Measurements from ENCODE around the gene NKD1. TPM values are rescaled to one million over a fixed set of nuclear protein-coding genes. Genes with fewer than 3 reads are reported as not detected.
"Not testable (repeated sequence)": the region's sequence is repeated elsewhere in the genome, so short reads cannot be mapped to it uniquely, and the experiment has no call there.

The NKD1 gene
- polyA plus RNA-seq, 1 experiment: not detected

DNA sequence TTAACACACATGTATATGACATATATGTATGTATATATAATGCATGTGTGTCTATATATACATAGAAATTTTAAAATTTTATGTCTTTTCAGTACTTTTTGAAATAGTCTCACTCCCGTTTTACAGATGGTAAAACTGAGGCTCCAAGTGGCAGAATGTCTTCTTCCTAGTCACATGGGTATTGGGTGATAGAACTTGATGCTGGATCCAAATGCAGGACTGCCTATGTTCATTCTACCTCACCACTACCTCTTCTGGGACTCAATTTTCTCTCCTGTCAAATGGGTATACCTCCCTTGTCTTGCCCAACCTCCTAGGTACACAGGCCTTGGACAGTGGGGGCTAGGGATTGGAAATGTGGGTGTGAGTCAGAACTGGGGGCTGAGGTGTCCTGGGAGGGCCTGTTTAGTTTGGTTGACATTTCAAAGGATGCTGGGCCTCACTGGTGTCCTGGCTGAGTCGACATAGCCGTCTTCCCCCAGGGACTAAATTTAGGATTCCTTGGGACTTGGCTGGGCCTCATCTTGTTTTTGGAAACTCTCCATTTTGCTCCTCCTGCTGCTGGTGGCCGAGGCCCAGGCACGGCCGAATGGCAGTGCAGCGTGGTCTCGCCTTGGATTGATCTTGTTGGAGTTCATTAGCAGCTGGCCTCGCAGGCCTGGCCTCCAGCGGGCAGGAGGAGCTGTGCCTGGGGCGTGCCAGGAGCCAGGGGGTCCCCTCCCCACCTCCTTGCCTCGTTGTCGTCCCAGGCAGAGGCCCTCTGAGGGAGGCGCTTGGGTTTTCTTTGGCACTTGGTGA is 25.9 kb downstream of the NKD1 start:
- no peak overlapping the region for H3K4me3 ChIP-seq (ENCODE audit: low read depth, low read length)
- H3K9me3 ChIP-seq (ENCODE audit: control insufficient read depth, insufficient read depth, low read length): no peaks in the 10 kb centered on the region
- H3K27me3 ChIP-seq (ENCODE audit: control insufficient read depth, insufficient read depth, low read length): no peaks in the 10 kb centered on the region
- DNase-seq (ENCODE audit: low read depth, low spot score): no peak
- CTCF ChIA-PET: no interaction called here
- TF ChIP-seq, protein P1, sequence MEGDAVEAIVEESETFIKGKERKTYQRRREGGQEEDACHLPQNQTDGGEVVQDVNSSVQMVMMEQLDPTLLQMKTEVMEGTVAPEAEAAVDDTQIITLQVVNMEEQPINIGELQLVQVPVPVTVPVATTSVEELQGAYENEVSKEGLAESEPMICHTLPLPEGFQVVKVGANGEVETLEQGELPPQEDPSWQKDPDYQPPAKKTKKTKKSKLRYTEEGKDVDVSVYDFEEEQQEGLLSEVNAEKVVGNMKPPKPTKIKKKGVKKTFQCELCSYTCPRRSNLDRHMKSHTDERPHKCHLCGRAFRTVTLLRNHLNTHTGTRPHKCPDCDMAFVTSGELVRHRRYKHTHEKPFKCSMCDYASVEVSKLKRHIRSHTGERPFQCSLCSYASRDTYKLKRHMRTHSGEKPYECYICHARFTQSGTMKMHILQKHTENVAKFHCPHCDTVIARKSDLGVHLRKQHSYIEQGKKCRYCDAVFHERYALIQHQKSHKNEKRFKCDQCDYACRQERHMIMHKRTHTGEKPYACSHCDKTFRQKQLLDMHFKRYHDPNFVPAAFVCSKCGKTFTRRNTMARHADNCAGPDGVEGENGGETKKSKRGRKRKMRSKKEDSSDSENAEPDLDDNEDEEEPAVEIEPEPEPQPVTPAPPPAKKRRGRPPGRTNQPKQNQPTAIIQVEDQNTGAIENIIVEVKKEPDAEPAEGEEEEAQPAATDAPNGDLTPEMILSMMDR (IDR thresholded peaks at IDR 0.05; ENCODE audit: low read depth, low read length): no peak
- POLR2A ChIA-PET: no interaction called here
- no peak overlapping the region for H3K27ac ChIP-seq (ENCODE audit: low read depth, low read length)

DNA sequence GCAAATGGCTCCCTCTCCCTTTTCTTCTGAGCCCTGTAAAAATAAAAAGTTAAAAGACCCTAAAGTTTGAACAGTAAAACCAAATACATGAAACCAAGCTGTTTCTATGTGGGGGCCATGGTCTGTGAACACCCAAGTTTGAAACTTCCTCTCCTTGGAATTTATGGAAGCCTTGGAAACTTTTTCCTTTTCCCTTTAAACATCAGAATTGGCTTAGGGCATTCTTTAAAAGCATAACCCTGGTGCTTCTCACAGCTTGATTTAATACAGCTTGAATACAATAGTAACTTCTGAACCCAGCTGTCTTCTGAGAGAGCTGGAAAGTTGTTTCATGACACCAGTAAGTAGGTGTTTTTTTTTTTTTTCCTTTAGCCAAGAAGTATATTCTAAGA is 26.5 kb downstream of the NKD1 start:
- CTCF ChIA-PET: no interaction called here
- TF ChIP-seq, protein P1 (IDR thresholded peaks at IDR 0.05; ENCODE audit: low read depth, low read length): no peak
- no peak overlapping the region for H3K4me3 ChIP-seq (ENCODE audit: low read depth, low read length)
- POLR2A ChIA-PET: no interaction called here
- H3K9me3 ChIP-seq (ENCODE audit: control insufficient read depth, insufficient read depth, low read length): no peaks in the 10 kb centered on the region
- H3K27me3 ChIP-seq (ENCODE audit: control insufficient read depth, insufficient read depth, low read length): no peaks in the 10 kb centered on the region
- no peak for DNase-seq (ENCODE audit: low read depth, low spot score)
- no peak overlapping the region for H3K27ac ChIP-seq (ENCODE audit: low read depth, low read length)

DNA sequence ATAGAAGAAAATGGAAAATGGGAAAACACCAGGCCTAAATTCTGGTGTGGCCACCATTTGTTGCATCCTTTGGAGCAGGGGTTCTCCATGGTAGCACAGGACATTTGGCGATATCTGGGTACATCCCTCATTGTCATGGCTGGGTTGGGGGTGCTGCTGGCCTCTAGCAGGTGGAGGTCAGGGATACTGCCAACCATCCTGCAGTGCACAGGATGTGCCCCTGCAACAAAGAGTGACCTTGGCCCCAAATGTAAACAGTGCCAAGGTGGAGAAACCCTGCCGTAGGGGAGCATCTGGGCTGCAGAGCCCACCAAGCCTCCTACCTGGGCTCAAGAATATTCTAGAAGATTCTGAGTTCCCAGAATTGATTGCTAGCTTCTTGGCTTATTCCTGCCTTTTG is 27.5 kb downstream of the NKD1 start:
- ChIA-PET POLR2A (no interaction called here), CTCF (interaction anchor here (0.5 kb wide), 1 partner anchor 931 kb away, joined by 4 read pairs; no protein-coding TSS in a partner anchor)
- H3K27me3 ChIP-seq (ENCODE audit: control insufficient read depth, insufficient read depth, low read length): peaks cover 4% of the 10 kb centered on the region
- DNase-seq (ENCODE audit: low read depth, low spot score): no peak
- no peak overlapping the region for H3K27ac ChIP-seq (ENCODE audit: low read depth, low read length)
- H3K4me3 ChIP-seq (ENCODE audit: low read depth, low read length): no peak overlapping the region
- no peaks in the 10 kb centered on the region for H3K9me3 ChIP-seq (ENCODE audit: control insufficient read depth, insufficient read depth, low read length)
- TF ChIP-seq, protein P1 (IDR thresholded peaks at IDR 0.05; ENCODE audit: low read depth, low read length): no peak

DNA sequence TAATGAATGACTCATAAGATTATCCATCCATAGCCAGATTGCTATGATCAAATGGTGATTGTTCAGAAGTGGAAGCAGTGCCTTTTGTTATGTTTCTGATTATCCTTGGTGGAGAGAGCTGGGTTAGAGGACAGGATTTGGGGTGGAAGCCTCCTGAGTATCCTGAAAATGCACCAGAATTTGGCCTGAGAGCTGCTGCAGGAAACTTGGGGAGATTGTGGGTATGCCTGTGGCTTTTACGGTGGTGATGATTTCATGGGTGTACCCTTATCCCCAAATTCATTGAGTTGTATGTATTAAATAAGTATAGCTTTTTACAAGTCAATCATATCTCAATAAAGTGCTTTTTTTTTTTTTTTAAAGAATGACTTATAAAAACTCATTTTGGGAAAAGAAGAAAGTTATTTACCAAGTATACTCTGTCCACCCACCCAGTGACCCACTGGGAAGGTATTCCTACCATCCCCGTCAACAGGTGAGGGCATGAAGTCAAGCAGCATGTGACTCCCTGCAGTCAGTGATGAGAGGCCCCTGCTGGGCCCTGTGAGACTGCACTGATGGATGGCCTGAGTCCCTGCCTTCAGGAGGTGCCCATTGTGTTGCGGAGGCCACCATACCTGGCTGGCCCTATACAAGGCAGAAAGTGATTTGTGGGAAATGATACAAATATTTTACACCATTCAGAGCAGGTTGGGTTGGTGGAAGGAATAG is 28.4 kb downstream of the NKD1 start:
- no peak for DNase-seq (ENCODE audit: low read depth, low spot score)
- peaks cover 4% of the 10 kb centered on the region for H3K27me3 ChIP-seq (ENCODE audit: control insufficient read depth, insufficient read depth, low read length)
- no peak overlapping the region for H3K27ac ChIP-seq (ENCODE audit: low read depth, low read length)
- POLR2A ChIA-PET: no interaction called here
- H3K9me3 ChIP-seq (ENCODE audit: control insufficient read depth, insufficient read depth, low read length): no peaks in the 10 kb centered on the region
- CTCF ChIA-PET: interaction anchor here (1.3 to 2.2 kb wide), 2 partner anchors 89 to 230 kb away, joined by 4 to 9 read pairs; no protein-coding TSS in a partner anchor
- H3K4me3 ChIP-seq (ENCODE audit: low read depth, low read length): no peak overlapping the region
- TF ChIP-seq, protein P1 (IDR thresholded peaks at IDR 0.05; ENCODE audit: low read depth, low read length): no peak

DNA sequence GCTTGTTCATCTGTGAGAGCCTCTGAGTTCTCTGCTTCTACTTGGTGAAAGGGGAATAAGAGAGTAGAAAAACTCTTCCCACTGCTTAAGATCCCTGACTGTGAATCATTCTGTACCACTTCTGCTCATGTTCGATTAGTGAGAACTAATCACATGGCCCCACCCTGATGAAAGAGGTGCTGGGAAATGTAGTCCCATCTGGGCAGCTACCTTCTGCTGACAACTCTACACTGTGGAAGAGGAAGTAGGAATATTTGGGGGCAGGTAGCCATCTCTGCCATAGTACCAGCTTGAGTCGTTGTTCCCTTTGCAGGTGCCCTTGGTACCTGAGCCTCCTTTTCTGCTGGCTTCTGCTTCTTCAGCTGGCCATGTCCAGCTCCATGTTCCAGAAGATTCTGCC is 29.9 kb downstream of the NKD1 start:
- Histone ChIP-seq H3K4me3 (ENCODE audit: low read depth, low read length) (no peak overlapping the region), H3K9me3 (ENCODE audit: control insufficient read depth, insufficient read depth, low read length) (no peaks in the 10 kb centered on the region), H3K27ac (ENCODE audit: low read depth, low read length) (no peak overlapping the region), H3K27me3 (ENCODE audit: control insufficient read depth, insufficient read depth, low read length) (peaks cover 4% of the 10 kb centered on the region)
- POLR2A ChIA-PET: no interaction called here
- DNase-seq (ENCODE audit: low read depth, low spot score): no peak
- CTCF ChIA-PET: interaction anchor here (2.2 kb wide), 1 partner anchor 228 kb away, joined by 9 read pairs; no protein-coding TSS in a partner anchor
- TF ChIP-seq, protein P1 (IDR thresholded peaks at IDR 0.05; ENCODE audit: low read depth, low read length): no peak

DNA sequence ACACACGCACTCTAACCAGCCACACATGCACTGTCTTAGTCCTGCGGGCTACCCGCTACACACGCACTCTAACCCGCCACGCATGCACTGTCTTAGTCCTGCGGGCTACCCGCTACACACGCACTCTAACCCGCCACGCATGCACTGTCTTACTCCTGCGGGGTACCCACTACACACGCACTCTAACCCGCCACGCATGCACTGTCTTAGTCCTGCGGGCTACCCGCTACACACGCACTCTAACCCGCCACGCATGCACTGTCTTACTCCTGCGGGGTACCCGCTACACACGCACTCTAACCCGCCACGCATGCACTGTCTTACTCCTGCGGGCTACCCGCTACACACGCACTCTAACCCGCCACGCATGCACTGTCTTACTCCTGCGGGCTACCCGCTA is 31.2 kb downstream of the NKD1 start:
- DNase-seq (ENCODE audit: low read depth, low spot score); POLR2A ChIA-PET; H3K27ac ChIP-seq (ENCODE audit: low read depth, low read length); H3K4me3 ChIP-seq (ENCODE audit: low read depth, low read length); CTCF ChIA-PET; H3K27me3 ChIP-seq (ENCODE audit: control insufficient read depth, insufficient read depth, low read length); H3K9me3 ChIP-seq (ENCODE audit: control insufficient read depth, insufficient read depth, low read length): not testable (repeated sequence)
